Measurements from ENCODE around the gene ACOX2.
A peak's percentile ranks its signal among the peaks of the same experiment; 100 is the strongest.

The ACOX2 gene

DNA sequence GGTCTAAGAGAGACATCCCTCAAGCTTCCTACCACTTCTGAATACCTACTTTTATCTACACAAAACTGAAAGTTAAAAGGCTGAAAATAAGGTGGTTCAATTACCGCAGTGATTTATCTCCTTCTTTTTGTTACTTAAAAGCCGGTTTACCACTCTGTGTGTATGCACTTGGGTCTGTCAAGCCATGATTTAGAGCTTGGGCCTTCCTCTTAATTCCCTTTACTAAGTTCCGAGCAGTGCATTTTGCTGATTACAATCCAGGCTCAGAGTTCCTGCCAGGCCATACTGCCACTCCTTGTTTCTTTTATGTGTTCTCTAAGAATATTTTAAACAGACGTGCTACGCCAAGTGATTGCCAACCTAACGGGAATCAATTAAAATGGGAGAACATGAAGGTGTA lies 28.6 kb downstream of the ACOX2 start:
- Histone ChIP-seq H3K36me3 (ENCODE audit: control insufficient read depth, insufficient read depth, low read length) (peaks cover 11% of the 10 kb centered on the region), H3K27ac (ENCODE audit: low read depth, low read length) (no peak overlapping the region), H3K27me3 (ENCODE audit: control insufficient read depth, insufficient read depth, low read length) (no peaks in the 10 kb centered on the region), H3K9ac (ENCODE audit: low read length) (no peak overlapping the region), H3K4me3 (ENCODE audit: low read length) (no peak overlapping the region), H3K4me1 (ENCODE audit: control insufficient read depth, insufficient read depth, low read length) (no peaks in the 10 kb centered on the region)

GRCh38 chr3:58507356-58508078 lies 29.5 kb downstream of the ACOX2 start:
- no peaks in the 10 kb centered on the region for H3K27me3 ChIP-seq (ENCODE audit: control insufficient read depth, insufficient read depth, low read length)
- H3K4me1 ChIP-seq (ENCODE audit: control insufficient read depth, insufficient read depth, low read length), result no peaks in the 10 kb centered on the region
- H3K9ac ChIP-seq (ENCODE audit: low read length), result no peak overlapping the region
- H3K36me3 ChIP-seq (ENCODE audit: control insufficient read depth, insufficient read depth, low read length), result peaks cover 8% of the 10 kb centered on the region
- no peak overlapping the region for H3K27ac ChIP-seq (ENCODE audit: low read depth, low read length)
- no peak overlapping the region for H3K4me3 ChIP-seq (ENCODE audit: low read length)

DNA sequence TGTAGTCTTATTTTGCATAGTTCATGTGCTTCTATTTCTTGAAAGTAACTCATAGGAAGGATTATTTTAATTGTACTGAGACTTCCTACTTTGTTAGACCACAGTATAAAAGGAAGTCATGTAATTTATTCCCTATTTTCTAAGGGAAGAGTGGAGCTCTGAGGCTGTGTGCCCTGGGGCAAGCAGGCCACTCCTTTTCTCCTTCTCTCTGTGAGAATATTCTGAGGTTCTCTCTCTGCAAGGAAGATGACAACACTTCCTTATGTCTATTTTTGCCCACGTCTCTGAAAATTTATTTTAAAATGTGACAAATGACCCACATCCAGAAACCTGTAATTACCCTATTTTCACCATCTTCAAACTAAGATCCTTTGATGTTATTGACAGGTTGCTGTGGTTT lies 34.1 kb downstream of the ACOX2 start:
- Histone ChIP-seq H3K36me3 (ENCODE audit: control insufficient read depth, insufficient read depth, low read length) (peaks cover 7% of the 10 kb centered on the region), H3K9ac (ENCODE audit: low read length) (no peak overlapping the region), H3K27me3 (ENCODE audit: control insufficient read depth, insufficient read depth, low read length) (no peaks in the 10 kb centered on the region), H3K4me1 (ENCODE audit: control insufficient read depth, insufficient read depth, low read length) (no peaks in the 10 kb centered on the region), H3K4me3 (ENCODE audit: low read length) (no peak overlapping the region), H3K27ac (ENCODE audit: low read depth, low read length) (no peak overlapping the region)

DNA sequence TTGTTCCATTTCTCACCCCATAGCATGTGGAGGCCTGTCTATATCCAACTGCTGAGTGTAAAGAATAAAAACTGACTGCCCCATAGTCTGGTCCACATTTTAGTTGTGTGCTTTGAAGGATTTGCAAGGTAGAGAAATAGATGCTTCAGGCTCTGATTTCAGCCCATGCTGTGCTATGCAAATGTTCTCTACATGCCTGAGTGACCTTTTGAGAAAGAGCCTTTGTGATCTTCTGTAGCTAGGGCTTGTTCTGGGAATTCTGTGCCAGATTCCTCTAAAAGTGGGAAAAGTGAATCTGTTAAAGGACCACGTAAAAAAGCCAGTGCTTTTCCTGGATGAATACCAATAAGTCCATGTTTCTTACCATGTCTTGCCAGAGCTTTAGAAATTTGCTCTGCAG lies 39.9 kb downstream of the ACOX2 start:
- Histone ChIP-seq H3K27ac (ENCODE audit: low read depth, low read length) (no peak overlapping the region), H3K4me1 (ENCODE audit: control insufficient read depth, insufficient read depth, low read length) (peaks cover 19% of the 10 kb centered on the region), H3K4me3 (ENCODE audit: low read length) (no peak overlapping the region)

GRCh38 chr3:58496206-58496857 lies 40.7 kb downstream of the ACOX2 start:
- H3K4me1 ChIP-seq (ENCODE audit: control insufficient read depth, insufficient read depth, low read length), result peaks cover 19% of the 10 kb centered on the region
- H3K27ac ChIP-seq (ENCODE audit: low read depth, low read length), result no peak overlapping the region
- H3K9ac ChIP-seq (ENCODE audit: low read length), result no peak overlapping the region
- peaks cover 3% of the 10 kb centered on the region for H3K36me3 ChIP-seq (ENCODE audit: control insufficient read depth, insufficient read depth, low read length)
- H3K27me3 ChIP-seq (ENCODE audit: control insufficient read depth, insufficient read depth, low read length), result no peaks in the 10 kb centered on the region
- H3K4me3 ChIP-seq (ENCODE audit: low read length), result no peak overlapping the region

More for the DNA sequence above, 39.9 kb downstream of the ACOX2 start:
- no peak overlapping the region for H3K9ac ChIP-seq (ENCODE audit: low read length)
- H3K36me3 ChIP-seq (ENCODE audit: control insufficient read depth, insufficient read depth, low read length), result peaks cover 3% of the 10 kb centered on the region
- no peaks in the 10 kb centered on the region for H3K27me3 ChIP-seq (ENCODE audit: control insufficient read depth, insufficient read depth, low read length)

DNA sequence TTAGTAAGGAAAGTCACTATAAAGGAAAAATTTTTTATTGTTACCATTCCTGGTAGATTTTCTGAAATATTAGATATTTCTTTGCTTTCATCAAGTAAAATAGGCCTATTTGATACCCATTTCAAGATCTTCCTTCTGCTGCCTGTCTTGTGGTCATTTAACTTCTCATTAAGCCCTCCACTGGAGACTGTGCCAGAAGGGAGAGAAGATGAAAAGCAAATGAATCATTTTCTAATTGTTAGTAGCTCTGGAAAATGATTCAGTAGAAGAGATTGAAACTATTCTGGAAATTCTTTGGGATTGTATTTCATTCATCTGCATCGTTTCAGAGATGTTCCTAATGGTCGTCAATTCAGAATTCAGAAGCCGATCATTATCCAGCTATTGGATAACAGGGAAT lies 41.9 kb downstream of the ACOX2 start:
- no peak overlapping the region for H3K9ac ChIP-seq (ENCODE audit: low read length)
- H3K27ac ChIP-seq (ENCODE audit: low read depth, low read length), result no peak overlapping the region
- no peaks in the 10 kb centered on the region for H3K36me3 ChIP-seq (ENCODE audit: control insufficient read depth, insufficient read depth, low read length)
- H3K4me1 ChIP-seq (ENCODE audit: control insufficient read depth, insufficient read depth, low read length), result peaks cover 19% of the 10 kb centered on the region
- H3K4me3 ChIP-seq (ENCODE audit: low read length), result no peak overlapping the region
- no peaks in the 10 kb centered on the region for H3K27me3 ChIP-seq (ENCODE audit: control insufficient read depth, insufficient read depth, low read length)

GRCh38 chr3:58494107-58494506 lies 42.9 kb downstream of the ACOX2 start:
- peaks cover 19% of the 10 kb centered on the region for H3K4me1 ChIP-seq (ENCODE audit: control insufficient read depth, insufficient read depth, low read length)
- no peaks in the 10 kb centered on the region for H3K27me3 ChIP-seq (ENCODE audit: control insufficient read depth, insufficient read depth, low read length)
- H3K36me3 ChIP-seq (ENCODE audit: control insufficient read depth, insufficient read depth, low read length), result no peaks in the 10 kb centered on the region
- H3K27ac ChIP-seq (ENCODE audit: low read depth, low read length), result no peak overlapping the region
- H3K9ac ChIP-seq (ENCODE audit: low read length), result no peak overlapping the region
- no peak overlapping the region for H3K4me3 ChIP-seq (ENCODE audit: low read length)

GRCh38 chr3:58492494-58492905 lies 44.5 kb downstream of the ACOX2 start:
- Histone ChIP-seq H3K4me3 (ENCODE audit: low read length) (peak overlapping the region; percentile 82), H3K27ac (ENCODE audit: low read depth, low read length) (peak overlapping the region; percentile 65), H3K9ac (ENCODE audit: low read length) (peak overlapping the region; percentile 80), H3K27me3 (ENCODE audit: control insufficient read depth, insufficient read depth, low read length) (no peaks in the 10 kb centered on the region), H3K4me1 (ENCODE audit: control insufficient read depth, insufficient read depth, low read length) (peaks cover 19% of the 10 kb centered on the region), H3K36me3 (ENCODE audit: control insufficient read depth, insufficient read depth, low read length) (no peaks in the 10 kb centered on the region)

GRCh38 chr3:58491506-58492402 lies 45.2 kb downstream of the ACOX2 start, which contains the start of gene KCTD6:
KCTD6 (plus strand) TSS chr3:58492096; CDS start chr3:58498756, 6,660 bp downstream.
- peak within 1 kb of the TSS; percentile 82 for H3K4me3 ChIP-seq (ENCODE audit: low read length)
- no peaks in the 10 kb centered on the region for H3K27me3 ChIP-seq (ENCODE audit: control insufficient read depth, insufficient read depth, low read length)
- peak within 1 kb of the TSS; percentile 80 for H3K9ac ChIP-seq (ENCODE audit: low read length)
- peaks cover 19% of the 10 kb centered on the region for H3K4me1 ChIP-seq (ENCODE audit: control insufficient read depth, insufficient read depth, low read length)
- peak within 1 kb of the TSS; percentile 75 for H3K27ac ChIP-seq (ENCODE audit: low read depth, low read length)
- H3K36me3 ChIP-seq (ENCODE audit: control insufficient read depth, insufficient read depth, low read length), result no peaks in the 10 kb centered on the region

- peak overlapping the region; percentile 35 for H3K4me3 ChIP-seq (ENCODE audit: low read length)
- H3K4me1 ChIP-seq (ENCODE audit: control insufficient read depth, insufficient read depth, low read length), result peaks cover 19% of the 10 kb centered on the region
Measured at GRCh38 chr3:58490860-58491501, 46.0 kb downstream of the ACOX2 start.

GRCh38 chr3:58488967-58489366 lies 48.0 kb downstream of the ACOX2 start:
- H3K27me3 ChIP-seq (ENCODE audit: control insufficient read depth, insufficient read depth, low read length), result no peaks in the 10 kb centered on the region
- no peaks in the 10 kb centered on the region for H3K36me3 ChIP-seq (ENCODE audit: control insufficient read depth, insufficient read depth, low read length)
- no peak overlapping the region for H3K9ac ChIP-seq (ENCODE audit: low read length)
- H3K27ac ChIP-seq (ENCODE audit: low read depth, low read length), result no peak overlapping the region
- peaks cover 12% of the 10 kb centered on the region for H3K4me1 ChIP-seq (ENCODE audit: control insufficient read depth, insufficient read depth, low read length)
- H3K4me3 ChIP-seq (ENCODE audit: low read length), result no peak overlapping the region

More at GRCh38 chr3:58490860-58491501, 46.0 kb downstream of the ACOX2 start:
- Histone ChIP-seq H3K27ac (ENCODE audit: low read depth, low read length) (peak overlapping the region; percentile 75), H3K36me3 (ENCODE audit: control insufficient read depth, insufficient read depth, low read length) (no peaks in the 10 kb centered on the region), H3K27me3 (ENCODE audit: control insufficient read depth, insufficient read depth, low read length) (no peaks in the 10 kb centered on the region), H3K9ac (ENCODE audit: low read length) (peak overlapping the region; percentile 29)
